Loucy (cell line): ENCODE measurements around the gene PI4KA.

Experiments used
- H2AFZ ChIP-seq: fragments of 200-600 bp; sonication (generic); 2 replicates; pipeline ENCODE4 v1.6.0; 2016; ENCODE audit warnings: antibody characterized with exemption, mild to moderate bottlenecking, low read length, moderate library complexity
- H3F3A ChIP-seq: fragments of 200-600 bp; 2 replicates; pipeline ENCODE4 v1.6.0; 2016; ENCODE audit warnings: antibody characterized with exemption, low read depth, mild to moderate bottlenecking
- H3K27me3 ChIP-seq: fragments of 200-600 bp; sonication (generic); 2 replicates; pipeline ENCODE4 v1.6.1; 2014; ENCODE audit warnings: low read length, mild to moderate bottlenecking; ENCODE audit not compliant: insufficient read depth, poor library complexity, severe bottlenecking
- H3K36me3 ChIP-seq: fragments of 200-600 bp; sonication (generic); 2 replicates; pipeline ENCODE4 v1.6.1; 2016; ENCODE audit warnings: low read length; ENCODE audit not compliant: insufficient read depth
- H3K4me1 ChIP-seq: fragments of 200-600 bp; sonication (generic); 2 replicates; pipeline ENCODE4 v1.5.1; 2014; ENCODE audit warnings: low read length, mild to moderate bottlenecking; ENCODE audit not compliant: insufficient read depth, poor library complexity, severe bottlenecking
- H3K4me2 ChIP-seq: fragments of 200-600 bp; sonication (generic); 2 replicates; pipeline ENCODE4 v1.6.0; 2014; ENCODE audit warnings: antibody characterized with exemption, low read length, low read depth, mild to moderate bottlenecking; ENCODE audit not compliant: poor library complexity, severe bottlenecking
- H3K4me3 ChIP-seq: fragments of 200-600 bp; sonication (generic); 2 replicates; pipeline ENCODE4 v1.5.1; 2014; ENCODE audit warnings: low read length, mild to moderate bottlenecking, mixed read lengths; ENCODE audit not compliant: poor library complexity, severe bottlenecking
- H3K79me2 ChIP-seq: fragments of 200-600 bp; sonication (generic); 2 replicates; pipeline ENCODE4 v1.6.1; 2014; ENCODE audit warnings: low read length; ENCODE audit not compliant: insufficient read depth
- H3K9ac ChIP-seq: fragments of 200-600 bp; sonication (generic); 2 replicates; pipeline ENCODE4 v1.6.0; 2014; ENCODE audit warnings: mild to moderate bottlenecking, low read depth, low read length, moderate library complexity; ENCODE audit not compliant: poor library complexity, severe bottlenecking
- H3K9me2 ChIP-seq: fragments of 200-600 bp; sonication (generic); replicated peaks from 2 replicates; pipeline ENCODE4 v1.6.1; 2016; ENCODE audit warnings: low read depth, low read length, mixed read lengths
- H3K9me3 ChIP-seq: fragments of 200-600 bp; sonication (generic); 2 replicates; pipeline ENCODE4 v1.6.1; 2014; ENCODE audit warnings: mild to moderate bottlenecking, antibody characterized with exemption, low read length, low read depth; ENCODE audit not compliant: insufficient read depth
- H4K20me1 ChIP-seq: fragments of 200-600 bp; sonication (generic); 2 replicates; pipeline ENCODE4 v1.6.0; 2014; ENCODE audit warnings: antibody characterized with exemption, low read length, mild to moderate bottlenecking; ENCODE audit not compliant: insufficient read depth, poor library complexity, severe bottlenecking
- CTCF ChIP-seq: fragments of 200-600 bp; sonication (generic); conservative IDR thresholded peaks from 2 replicates; pipeline ENCODE4 v1.5.1; 2014; ENCODE audit warnings: mild to moderate bottlenecking, antibody characterized with exemption, low read length
- EZH2phosphoT487 ChIP-seq: fragments of 200-600 bp; IDR thresholded peaks from 2 replicates; pipeline ENCODE4 v1.6.1; 2018; ENCODE audit warnings: antibody characterized with exemption, mild to moderate bottlenecking, moderate library complexity, borderline replicate concordance

Gene PI4KA

GRCh38 chr22:20858615-20859416 is at the start of gene PI4KA, which contains the start of gene SNAP29:
TSS of gene PI4KA (minus strand) at chr22:20858811. CDS start at chr22:20858725, 86 bp downstream.
TSS of gene SNAP29 (plus strand) at chr22:20859007. CDS start at chr22:20859111, 104 bp downstream.
- TF ChIP-seq CTCF = no peak
- no peak for TF ChIP-seq EZH2phosphoT487
- H4K20me1 ChIP-seq = peaks cover 38% of the 10 kb centered on the region

GRCh38 chr22:20906387-20906767 is 47.8 kb upstream of the PI4KA start:
- Histone ChIP-seq H3K27me3 (no peaks in the 10 kb centered on the region), H3K9me2 (no peaks in the 10 kb centered on the region), H3K4me3 (no peak overlapping the region), H3F3A (no peaks in the 10 kb centered on the region), H2AFZ (no peak overlapping the region), H3K79me2 (no peaks in the 10 kb centered on the region), H4K20me1 (no peaks in the 10 kb centered on the region), H3K36me3 (no peaks in the 10 kb centered on the region), H3K9me3 (no peaks in the 10 kb centered on the region), H3K9ac (no peak overlapping the region), H3K4me1 (no peaks in the 10 kb centered on the region), H3K4me2 (no peak overlapping the region)
- no peak for TF ChIP-seq EZH2phosphoT487
- no peak for TF ChIP-seq CTCF

More at GRCh38 chr22:20858615-20859416, at the start of gene PI4KA, which contains the start of gene SNAP29:
- H3K9ac ChIP-seq = peak within 1 kb of the TSS; percentile 77
- no peaks in the 10 kb centered on the region for H3K27me3 ChIP-seq
- H3K4me3 ChIP-seq = peak within 1 kb of the TSS; percentile 88
- no peaks in the 10 kb centered on the region for H3K36me3 ChIP-seq
- H2AFZ ChIP-seq = peak within 1 kb of the TSS; percentile 92
- peaks cover 27% of the 10 kb centered on the region for H3K4me1 ChIP-seq
- H3F3A ChIP-seq = no peaks in the 10 kb centered on the region
- peaks cover 67% of the 10 kb centered on the region for H3K79me2 ChIP-seq
- no peaks in the 10 kb centered on the region for H3K9me3 ChIP-seq
- H3K9me2 ChIP-seq = no peaks in the 10 kb centered on the region
- H3K4me2 ChIP-seq = peak within 1 kb of the TSS; percentile 92

GRCh38 chr22:20905415-20906386 is 47.1 kb upstream of the PI4KA start:
- Histone ChIP-seq H3K79me2 (no peaks in the 10 kb centered on the region), H3K27me3 (no peaks in the 10 kb centered on the region), H4K20me1 (no peaks in the 10 kb centered on the region), H3K9ac (no peak overlapping the region), H3K9me2 (no peaks in the 10 kb centered on the region), H3K4me3 (no peak overlapping the region), H3K9me3 (no peaks in the 10 kb centered on the region), H2AFZ (no peak overlapping the region), H3K4me1 (no peaks in the 10 kb centered on the region), H3F3A (no peaks in the 10 kb centered on the region), H3K36me3 (no peaks in the 10 kb centered on the region), H3K4me2 (no peak overlapping the region)
- no peak for TF ChIP-seq CTCF
- TF ChIP-seq EZH2phosphoT487 = no peak
